HuH-7.5 (cell line): ENCODE results near the gene MAML1.
"Not testable (repeated sequence)": the region's sequence is repeated elsewhere in the genome, so short reads cannot be mapped to it uniquely, and the experiment has no call there.

Source experiments
- DNase-seq: peaks from one replicate; pipeline ENCODE4 v3.0.0; 2011; ENCODE audit warnings: low spot score

MAML1 gene

GRCh38 chr5:179732918-179733771 lies 523 bp downstream of the MAML1 start:
- DNase-seq: peak; percentile 34

GRCh38 chr5:179733772-179734126 lies 1.1 kb downstream of the MAML1 start:
- no peak for DNase-seq

- DNase-seq: no peak
Measured at GRCh38 chr5:179734536-179735164, 2.0 kb downstream of the MAML1 start.

- no peak for DNase-seq
Measured at GRCh38 chr5:179738742-179739141, 6.1 kb downstream of the MAML1 start.

- DNase-seq: not testable (repeated sequence)
Measured at GRCh38 chr5:179744106-179744505, 11.5 kb downstream of the MAML1 start.

GRCh38 chr5:179746872-179747271 lies 14.2 kb downstream of the MAML1 start:
- no peak for DNase-seq

GRCh38 chr5:179747811-179748210 lies 15.2 kb downstream of the MAML1 start:
- DNase-seq: no peak

GRCh38 chr5:179749857-179750508 lies 17.4 kb downstream of the MAML1 start:
- no peak for DNase-seq

- DNase-seq: no peak
Measured at GRCh38 chr5:179753971-179754370, 21.3 kb downstream of the MAML1 start.

- peak; percentile 63 for DNase-seq
Measured at GRCh38 chr5:179755022-179755421, 22.4 kb downstream of the MAML1 start.

GRCh38 chr5:179758955-179759354 lies 26.3 kb downstream of the MAML1 start:
- no peak for DNase-seq

GRCh38 chr5:179759581-179760551 lies 27.2 kb downstream of the MAML1 start:
- no peak for DNase-seq

- no peak for DNase-seq
Measured at GRCh38 chr5:179762079-179762780, 29.6 kb downstream of the MAML1 start.

- no peak for DNase-seq
Measured at GRCh38 chr5:179762781-179763176, 30.2 kb downstream of the MAML1 start.

GRCh38 chr5:179763215-179763945 lies 30.8 kb downstream of the MAML1 start:
- DNase-seq: peak; percentile 83

- DNase-seq: no peak
Measured at GRCh38 chr5:179764056-179764455, 31.4 kb downstream of the MAML1 start.

- DNase-seq: no peak
Measured at GRCh38 chr5:179765400-179765799, 32.8 kb downstream of the MAML1 start.

- DNase-seq: no peak
Measured at GRCh38 chr5:179766021-179766725, 33.6 kb downstream of the MAML1 start.

GRCh38 chr5:179766726-179767455 lies 34.3 kb downstream of the MAML1 start:
- DNase-seq: no peak
